ENCODE data around the gene SULT2A1.
"Not testable (repeated sequence)": the region's sequence is repeated elsewhere in the genome, so short reads cannot be mapped to it uniquely, and the experiment has no call there.

GRCh38 chr19:47879385-47879784 is 6.7 kb downstream of the SULT2A1 start:
- not testable (repeated sequence) for TF ChIP-seq EZH2 (IDR thresholded peaks at IDR 0.05); POLR2AphosphoS5 (IDR thresholded peaks at IDR 0.05; ENCODE audit: borderline replicate concordance, low read depth, low read length); FOXP2 (optimal IDR thresholded peaks at IDR 0.05; ENCODE audit: control extremely low read depth, extremely low read length, insufficient read depth)
